ENCODE results near the gene PLOD2. TPM values are rescaled to one million over a fixed set of nuclear protein-coding genes. Genes with fewer than 3 reads are reported as not detected.

The PLOD2 gene
- total and polyA plus RNA-seq, 9 of the 15 experiments (the other 6 are each of a cell fraction or from before 2014, with no cell fraction given): 0.18 to 1.5 (median 0.58) TPM

GRCh38 chr3:146136647-146137046, 24.3 kb downstream of the PLOD2 start:
- Histone ChIP-seq H3K9me3 (replicated peaks; ENCODE audit: control insufficient read depth, insufficient read depth, low read depth, low read length) (no peaks in the 10 kb centered on the region), H3K9me1 (ENCODE audit: control insufficient read depth, insufficient read depth, low read length) (no peaks in the 10 kb centered on the region), H3K4me3 (no peak overlapping the region), H2AFZ (ENCODE audit: low read depth, low read length) (no peak overlapping the region), H3K79me2 (ENCODE audit: control insufficient read depth, insufficient read depth, low read length) (no peaks in the 10 kb centered on the region), H3K9ac (ENCODE audit: insufficient read depth in 1 of 2, low read depth in 2 of 2, low read length in 2 of 2) (no peak overlapping the region), H3K27me3 (ENCODE audit: control insufficient read depth in 2 of 2, insufficient read depth in 2 of 2, low read length in 2 of 2) (no peaks in the 10 kb centered on the region), H3K27ac (ENCODE audit: extremely low read depth, low read depth, low read length) (no peak overlapping the region), H4K20me1 (replicated peaks; ENCODE audit: control insufficient read depth, insufficient read depth, low read length) (no peaks in the 10 kb centered on the region), H3K4me1 (replicated peaks in 1 of 2; ENCODE audit: control insufficient read depth in 2 of 2, insufficient read depth in 2 of 2, low read length in 2 of 2) (no peaks in the 10 kb centered on the region), H3K36me3 (ENCODE audit: control insufficient read depth, insufficient read depth, low read length) (no peaks in the 10 kb centered on the region), H3K4me2 (ENCODE audit: insufficient read depth, low read length) (no peak overlapping the region)
- DNase-seq (ENCODE audit: extremely low read depth in 1 of 4, low spot score in 3 of 4) (no peak), FAIRE-seq (no peak), ATAC-seq (no peak)
- CTCF ChIA-PET (ENCODE audit: low intra/inter-chr PET ratio): no interaction called here
- intact Hi-C loops (cut with micrococcal nuclease) (no loop called here), in situ Hi-C loops (cut with MboI) (no loop called here)
- WGBS (ENCODE audit: insufficient coverage, low coverage, missing lambda C conversion rate): 0% methylated on average over 3 of the region's 3 CpGs
- POLR2A ChIA-PET: no interaction called here
- TF ChIP-seq HNRNPUL1 (IDR thresholded peaks at IDR 0.05; ENCODE audit: low read length) (no peak), NFATC3 (IDR thresholded peaks at IDR 0.05) (no peak), ZNF740 (CRISPR knock-in tag; IDR thresholded peaks at IDR 0.05) (no peak), ZNF740 (tag; IDR thresholded peaks at IDR 0.05) (no peak)
- no TSS peak for BruUV-seq (replicated peaks)

- Histone ChIP-seq H3K79me2 (ENCODE audit: control insufficient read depth, insufficient read depth, low read length) (no peaks in the 10 kb centered on the region), H3K4me3 (no peak overlapping the region), H3K36me3 (ENCODE audit: control insufficient read depth, insufficient read depth, low read length) (no peaks in the 10 kb centered on the region), H3K9ac (ENCODE audit: insufficient read depth in 1 of 2, low read depth in 2 of 2, low read length in 2 of 2) (no peak overlapping the region), H3K9me3 (replicated peaks; ENCODE audit: control insufficient read depth, insufficient read depth, low read depth, low read length) (no peaks in the 10 kb centered on the region), H3K4me2 (ENCODE audit: insufficient read depth, low read length) (no peak overlapping the region), H3K27me3 (ENCODE audit: control insufficient read depth in 2 of 2, insufficient read depth in 2 of 2, low read length in 2 of 2) (no peaks in the 10 kb centered on the region), H3K9me1 (ENCODE audit: control insufficient read depth, insufficient read depth, low read length) (no peaks in the 10 kb centered on the region), H3K4me1 (replicated peaks in 1 of 2; ENCODE audit: control insufficient read depth in 2 of 2, insufficient read depth in 2 of 2, low read length in 2 of 2) (no peaks in the 10 kb centered on the region), H4K20me1 (replicated peaks; ENCODE audit: control insufficient read depth, insufficient read depth, low read length) (no peaks in the 10 kb centered on the region), H2AFZ (ENCODE audit: low read depth, low read length) (no peak overlapping the region), H3K27ac (ENCODE audit: extremely low read depth, low read depth, low read length) (no peak overlapping the region)
- ChIA-PET CTCF (ENCODE audit: low intra/inter-chr PET ratio) (no interaction called here), POLR2A (no interaction called here)
- 0% methylated on average over 5 of the region's 5 CpGs for WGBS (ENCODE audit: insufficient coverage, low coverage, missing lambda C conversion rate)
- DNase-seq (ENCODE audit: extremely low read depth in 1 of 4, low spot score in 3 of 4): no peak
- intact Hi-C loops (cut with micrococcal nuclease) (no loop called here), in situ Hi-C loops (cut with MboI) (no loop called here)
- BruUV-seq (replicated peaks): no TSS peak
- no peak for ATAC-seq
- FAIRE-seq: no peak
- no peak for TF ChIP-seq MAFF (IDR thresholded peaks at IDR 0.05; ENCODE audit: low read length)
- no peak for TF ChIP-seq BRF1 (IDR thresholded peaks at IDR 0.05; ENCODE audit: borderline replicate concordance, extremely low read depth, insufficient read length)
- no peak for TF ChIP-seq ZNF124 (CRISPR knock-in tag; IDR thresholded peaks at IDR 0.05)
- no peak for TF ChIP-seq NFYB (IDR thresholded peaks at IDR 0.05; ENCODE audit: extremely low read depth, insufficient read length)
- TF ChIP-seq TAL1 (IDR thresholded peaks at IDR 0.05): no peak
- TF ChIP-seq FOXA3 (CRISPR knock-in tag; conservative IDR thresholded peaks at IDR 0.05 in 1 of 2, IDR thresholded peaks at IDR 0.05 in 1 of 2): no peak
- TF ChIP-seq HNRNPH1 (optimal IDR thresholded peaks at IDR 0.05; ENCODE audit: low read depth, low read length): no peak
- TF ChIP-seq SUPT5H (IDR thresholded peaks at IDR 0.05): no peak
Measured at GRCh38 chr3:146134348-146135117, 26.5 kb downstream of the PLOD2 start.
